Osteoblast (primary cell): ENCODE results near the gene MT1HL1. TPM values are rescaled to one million over a fixed set of nuclear protein-coding genes. Genes with fewer than 3 reads are reported as not detected.

ENCODE experiments used
- DNase-seq: peaks from one replicate; pipeline ENCODE4 v3.0.0; 2011; ENCODE audit warnings: low spot score, mixed read lengths; ENCODE audit not compliant: insufficient read length; ENCODE audit errors: missing footprints
- H2AFZ ChIP-seq: 2 replicates; pipeline ENCODE4 v1.6.0; 2011; ENCODE audit warnings: mild to moderate bottlenecking, low read length
- H3K27ac ChIP-seq: 2 replicates; pipeline ENCODE4 v1.5.1; 2011; ENCODE audit warnings: mild to moderate bottlenecking, low read depth, low read length, moderate library complexity
- H3K27me3 ChIP-seq: 2 replicates; pipeline ENCODE4 v1.6.0; 2012; ENCODE audit warnings: mild to moderate bottlenecking, control low read depth, inconsistent platforms, low read length, moderate library complexity; ENCODE audit not compliant: insufficient read depth
- H3K36me3 ChIP-seq: 2 replicates; pipeline ENCODE4 v1.5.1; 2011; ENCODE audit warnings: mild to moderate bottlenecking, low read length, control low read depth, moderate library complexity; ENCODE audit not compliant: insufficient read depth
- H3K4me1 ChIP-seq: 2 replicates; pipeline ENCODE4 v1.5.1; 2011; ENCODE audit warnings: mild to moderate bottlenecking, low read length, control low read depth, moderate library complexity; ENCODE audit not compliant: insufficient read depth
- H3K4me2 ChIP-seq: 2 replicates; pipeline ENCODE4 v1.6.0; 2011; ENCODE audit warnings: mild to moderate bottlenecking, low read length; ENCODE audit not compliant: insufficient read depth
- H3K4me3 ChIP-seq: fragments of 200-600 bp; sonication (generic); 3 replicates; pipeline ENCODE4 v1.5.1; 2012; ENCODE audit warnings: mild to moderate bottlenecking, low read length, inconsistent platforms; ENCODE audit not compliant: insufficient read depth
- H3K79me2 ChIP-seq: 2 replicates; pipeline ENCODE4 v1.6.0; 2012; ENCODE audit warnings: mild to moderate bottlenecking, low read length, control low read depth, inconsistent platforms; ENCODE audit not compliant: insufficient read depth
- H3K9me3 ChIP-seq: 2 replicates; pipeline ENCODE4 v1.5.1; 2011; ENCODE audit warnings: low read depth, low read length, control low read depth
- H4K20me1 ChIP-seq: 2 replicates; pipeline ENCODE4 v1.6.0; 2012; ENCODE audit warnings: mild to moderate bottlenecking, low read length, control low read depth; ENCODE audit not compliant: insufficient read depth
- CTCF ChIP-seq: IDR thresholded peaks from 2 replicates; pipeline ENCODE4 v1.5.1; 2011; ENCODE audit warnings: mild to moderate bottlenecking, low read depth, low read length, moderate library complexity; ENCODE audit errors: extremely low read depth
- total RNA-seq: library from RNA; depleted of rRNA; stranded (reverse); fragments of >200 nt; gene quantifications from 2 replicates; pipeline ENCODE4 v1.2.3, GENCODE V29; 2012

Gene MT1HL1
- total RNA-seq, 1 donor, result not detected

DNA sequence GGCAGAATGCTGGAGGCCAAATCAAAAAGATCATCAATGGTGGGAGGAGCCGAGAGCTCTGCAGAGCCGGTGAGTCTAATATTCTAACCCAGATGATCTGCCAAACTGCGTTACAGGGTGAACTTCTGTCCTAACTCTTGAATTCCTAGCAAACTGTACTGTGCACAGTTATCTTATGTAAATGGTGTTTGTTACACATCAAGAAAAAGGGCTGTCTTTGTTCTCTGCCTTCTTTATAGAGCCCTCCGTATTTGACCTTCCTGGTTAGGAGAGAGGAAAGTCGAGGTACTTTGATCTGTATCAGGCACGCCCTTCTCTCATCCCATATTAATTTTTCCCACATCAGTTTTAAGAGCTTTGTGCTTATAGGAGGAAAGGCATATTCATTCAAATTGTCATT is 37.6 kb downstream of the MT1HL1 start:
- no peak overlapping the region for H3K4me2 ChIP-seq
- H3K36me3 ChIP-seq, result no peaks in the 10 kb centered on the region
- no peaks in the 10 kb centered on the region for H3K9me3 ChIP-seq
- no peak overlapping the region for H2AFZ ChIP-seq
- no peak for DNase-seq
- no peaks in the 10 kb centered on the region for H3K4me1 ChIP-seq
- H3K79me2 ChIP-seq, result no peaks in the 10 kb centered on the region
- H3K27ac ChIP-seq, result no peak overlapping the region
- H3K4me3 ChIP-seq, result no peak overlapping the region
- H4K20me1 ChIP-seq, result no peaks in the 10 kb centered on the region
- no peaks in the 10 kb centered on the region for H3K27me3 ChIP-seq
- TF ChIP-seq CTCF, result no peak

- TF ChIP-seq CTCF, result no peak
- Histone ChIP-seq H3K36me3 (no peaks in the 10 kb centered on the region), H3K27me3 (no peaks in the 10 kb centered on the region), H2AFZ (no peak overlapping the region), H3K27ac (no peak overlapping the region), H3K79me2 (no peaks in the 10 kb centered on the region), H3K9me3 (no peaks in the 10 kb centered on the region), H4K20me1 (no peaks in the 10 kb centered on the region), H3K4me1 (no peaks in the 10 kb centered on the region), H3K4me2 (no peak overlapping the region), H3K4me3 (no peak overlapping the region)
- DNase-seq, result no peak
Measured at GRCh38 chr1:236963920-236964319, 40.3 kb downstream of the MT1HL1 start.

DNA sequence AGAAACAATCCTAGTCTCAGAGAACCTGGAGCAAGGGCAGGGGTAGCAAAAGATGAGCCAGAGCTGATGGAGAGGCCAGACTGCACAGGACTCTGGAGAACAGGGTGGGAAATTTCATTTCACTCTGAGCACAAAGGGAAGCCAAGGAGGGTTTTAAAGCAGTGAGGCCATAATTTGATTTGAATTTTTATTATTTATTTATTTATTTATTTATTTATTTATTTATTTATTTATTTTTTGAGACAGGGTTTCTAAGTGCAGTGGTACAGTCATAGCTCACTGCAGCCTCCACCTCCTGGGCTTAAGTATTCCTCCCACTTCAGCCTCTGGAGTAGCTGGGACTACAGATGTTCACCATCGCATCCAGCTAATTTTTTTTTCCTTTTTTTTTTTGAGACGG is 45.1 kb downstream of the MT1HL1 start:
- no peak for TF ChIP-seq CTCF
- no peak for DNase-seq

DNA sequence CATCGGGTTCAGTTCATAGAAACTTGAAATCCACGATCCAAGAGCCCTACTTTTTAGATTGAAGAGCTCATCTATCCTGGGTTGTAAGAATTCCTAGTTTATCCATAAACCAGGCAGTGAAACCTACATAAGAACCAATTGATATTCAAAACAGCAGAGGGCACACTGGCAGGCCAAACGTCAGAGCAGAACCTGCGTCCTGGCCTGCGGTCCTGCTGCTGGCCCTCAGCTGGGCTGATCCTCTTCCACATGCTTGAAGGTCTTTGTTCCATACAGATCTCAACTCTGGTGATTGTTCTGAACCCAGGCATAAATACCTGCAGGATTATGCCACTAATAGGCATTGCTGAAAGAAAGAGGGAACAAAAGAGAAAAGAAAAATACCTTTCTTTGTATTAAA is 47.0 kb downstream of the MT1HL1 start:
- H3K27me3 ChIP-seq, result no peaks in the 10 kb centered on the region
- H3K4me1 ChIP-seq, result no peaks in the 10 kb centered on the region
- H3K36me3 ChIP-seq, result no peaks in the 10 kb centered on the region
- no peaks in the 10 kb centered on the region for H3K79me2 ChIP-seq
- no peak for TF ChIP-seq CTCF
- no peak overlapping the region for H3K27ac ChIP-seq
- H2AFZ ChIP-seq, result no peak overlapping the region
- no peak for DNase-seq
- H3K4me3 ChIP-seq, result no peak overlapping the region
- no peaks in the 10 kb centered on the region for H4K20me1 ChIP-seq
- peaks cover 3% of the 10 kb centered on the region for H3K9me3 ChIP-seq
- H3K4me2 ChIP-seq, result no peak overlapping the region

More for the DNA sequence above, 45.1 kb downstream of the MT1HL1 start:
- Histone ChIP-seq H3K36me3 (no peaks in the 10 kb centered on the region), H4K20me1 (no peaks in the 10 kb centered on the region), H3K4me2 (no peak overlapping the region), H3K79me2 (no peaks in the 10 kb centered on the region), H3K4me1 (no peaks in the 10 kb centered on the region), H3K4me3 (no peak overlapping the region), H2AFZ (no peak overlapping the region), H3K27ac (no peak overlapping the region), H3K27me3 (no peaks in the 10 kb centered on the region), H3K9me3 (peaks cover 3% of the 10 kb centered on the region)

Other genes with a start within 250 kb of the MT1HL1 start
- 28.6 and 30.0 TPM in 2 replicates for gene MTR, start 209.1 kb downstream of the MT1HL1 start, total RNA-seq
- gene RYR2, start 37.7 kb upstream of the MT1HL1 start, total RNA-seq, result not detected in 2 replicates